G401.6 (cell line): ENCODE measurements around the gene CETP.
A peak's percentile ranks its signal among the peaks of the same experiment; 100 is the strongest.

Experiments
- FAIRE-seq: peaks from 2 replicates; lab custom pipeline; 2012; peaks lifted over from hg19 to GRCh38; lab: Jason Lieb, UNC

CETP gene, protein sequence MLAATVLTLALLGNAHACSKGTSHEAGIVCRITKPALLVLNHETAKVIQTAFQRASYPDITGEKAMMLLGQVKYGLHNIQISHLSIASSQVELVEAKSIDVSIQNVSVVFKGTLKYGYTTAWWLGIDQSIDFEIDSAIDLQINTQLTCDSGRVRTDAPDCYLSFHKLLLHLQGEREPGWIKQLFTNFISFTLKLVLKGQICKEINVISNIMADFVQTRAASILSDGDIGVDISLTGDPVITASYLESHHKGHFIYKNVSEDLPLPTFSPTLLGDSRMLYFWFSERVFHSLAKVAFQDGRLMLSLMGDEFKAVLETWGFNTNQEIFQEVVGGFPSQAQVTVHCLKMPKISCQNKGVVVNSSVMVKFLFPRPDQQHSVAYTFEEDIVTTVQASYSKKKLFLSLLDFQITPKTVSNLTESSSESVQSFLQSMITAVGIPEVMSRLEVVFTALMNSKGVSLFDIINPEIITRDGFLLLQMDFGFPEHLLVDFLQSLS

DNA sequence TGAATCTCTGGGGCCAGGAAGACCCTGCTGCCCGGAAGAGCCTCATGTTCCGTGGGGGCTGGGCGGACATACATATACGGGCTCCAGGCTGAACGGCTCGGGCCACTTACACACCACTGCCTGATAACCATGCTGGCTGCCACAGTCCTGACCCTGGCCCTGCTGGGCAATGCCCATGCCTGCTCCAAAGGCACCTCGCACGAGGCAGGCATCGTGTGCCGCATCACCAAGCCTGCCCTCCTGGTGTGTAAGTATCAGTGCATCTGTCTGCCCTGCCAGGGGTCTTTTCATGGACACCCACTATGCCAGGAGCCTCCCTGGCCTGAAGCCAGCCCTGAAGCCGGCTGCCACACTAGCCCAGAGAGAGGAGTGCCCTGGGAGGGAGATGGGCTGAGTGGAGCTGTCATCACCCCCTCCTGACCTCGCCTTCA lies at the start of gene CETP:
Gene CETP, plus strand, starts transcription at position 100 of the 431 bp plus-strand sequence. Its CDS starts 30 bp downstream, at position 130.
- no peak for FAIRE-seq

DNA sequence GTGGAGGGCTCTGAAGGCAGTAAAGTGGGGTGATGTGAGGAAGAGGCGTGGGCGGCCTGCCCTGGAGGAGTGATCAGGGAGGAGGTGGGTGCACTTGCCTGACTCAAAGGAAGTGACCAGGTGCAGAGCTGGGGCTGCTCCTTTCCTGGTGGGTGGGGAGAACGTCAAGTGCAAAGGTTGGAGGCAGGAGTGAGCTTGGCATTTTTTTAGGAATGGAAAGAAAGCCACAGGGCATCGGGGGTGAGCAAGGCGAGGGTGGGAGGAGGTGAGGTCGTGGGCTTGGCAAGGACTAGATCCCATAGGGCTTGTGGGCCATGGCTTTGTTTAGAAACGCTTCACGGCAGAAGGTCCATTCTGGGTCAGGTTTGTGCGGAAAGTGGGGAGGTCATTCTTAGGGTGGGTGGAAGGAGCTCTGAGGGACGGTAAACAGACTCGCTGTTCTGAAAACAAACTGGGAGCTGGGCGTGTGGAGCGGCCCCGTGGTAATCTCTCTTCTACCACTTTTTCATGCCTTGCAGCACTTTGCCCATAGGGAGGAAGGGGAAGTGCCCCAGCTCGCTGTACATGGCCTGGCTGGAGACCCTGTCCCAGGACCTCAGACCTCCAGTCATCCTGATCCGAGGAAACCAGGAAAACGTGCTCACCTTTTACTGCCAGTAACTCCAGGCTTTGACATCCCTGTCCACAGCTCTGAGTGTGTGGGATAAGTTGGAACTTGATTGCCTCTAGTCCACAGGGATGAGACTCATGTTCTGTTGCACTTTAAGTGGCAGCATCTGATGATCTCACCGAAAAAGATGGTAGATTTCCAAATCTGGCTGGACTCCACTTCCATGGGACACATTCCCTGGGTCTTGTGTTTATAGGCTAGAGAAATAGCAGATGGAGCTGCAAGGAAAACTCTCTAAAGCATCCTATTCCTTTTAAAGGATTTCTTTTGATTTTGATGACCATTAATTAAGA lies 48.7 kb upstream of the CETP start:
- no peak for FAIRE-seq

DNA sequence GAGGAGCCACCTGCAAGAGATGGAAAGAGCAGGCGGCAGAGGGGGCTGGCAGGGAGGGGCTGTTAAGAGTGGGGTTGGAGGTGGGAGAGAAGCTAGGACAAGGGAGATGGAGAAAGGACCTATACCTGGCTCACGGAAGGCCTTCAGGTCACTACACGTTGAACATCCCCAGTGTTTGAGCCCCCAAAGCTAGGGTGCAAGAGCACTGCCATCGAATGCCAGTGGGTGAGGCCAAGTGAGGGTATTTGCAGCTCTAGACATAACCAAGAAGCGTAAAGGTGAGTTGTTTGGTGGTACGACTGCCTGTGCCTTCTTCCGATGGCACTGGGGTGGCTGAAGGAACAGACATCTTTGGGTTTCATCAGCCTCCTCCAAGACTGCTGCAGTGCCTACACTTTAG lies 46.9 kb upstream of the CETP start:
- FAIRE-seq, result no peak

DNA sequence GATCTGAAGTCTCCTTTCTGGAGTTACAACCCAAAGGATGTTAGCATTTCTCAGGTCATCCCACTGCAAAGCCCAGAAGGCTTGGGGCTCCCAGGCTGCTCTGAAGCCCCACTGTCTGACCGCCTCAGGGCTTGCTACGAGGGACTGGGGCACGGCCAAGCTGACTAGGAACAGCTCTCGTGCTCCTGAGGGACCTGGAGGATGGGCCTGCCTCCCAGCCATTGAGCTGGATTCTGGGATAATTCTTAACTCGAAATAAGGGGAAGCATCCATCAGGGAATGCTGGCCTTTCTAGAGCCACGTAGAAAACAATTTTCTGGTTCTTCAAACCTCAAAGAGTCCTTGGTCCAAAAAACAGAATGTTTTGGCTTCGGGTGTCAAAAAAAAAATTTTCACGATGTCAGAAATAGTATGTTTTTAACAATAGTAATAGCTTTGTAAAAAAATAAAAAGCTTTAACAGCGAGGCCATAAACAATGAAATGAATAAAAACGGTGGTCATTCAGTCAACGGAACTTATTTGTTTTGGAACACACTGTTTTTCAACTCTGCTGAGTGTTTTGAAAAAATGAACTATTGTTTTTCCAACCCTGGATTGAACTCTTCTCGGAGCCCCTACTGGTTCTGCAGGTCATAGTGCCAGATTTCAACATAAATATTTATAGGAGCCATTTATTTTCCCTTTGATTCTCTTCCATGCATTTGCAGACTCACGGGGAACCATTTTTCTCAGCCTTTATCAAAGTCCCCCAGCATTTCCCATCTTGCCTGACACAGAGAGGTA lies 46.2 kb upstream of the CETP start:
- no peak for FAIRE-seq

DNA sequence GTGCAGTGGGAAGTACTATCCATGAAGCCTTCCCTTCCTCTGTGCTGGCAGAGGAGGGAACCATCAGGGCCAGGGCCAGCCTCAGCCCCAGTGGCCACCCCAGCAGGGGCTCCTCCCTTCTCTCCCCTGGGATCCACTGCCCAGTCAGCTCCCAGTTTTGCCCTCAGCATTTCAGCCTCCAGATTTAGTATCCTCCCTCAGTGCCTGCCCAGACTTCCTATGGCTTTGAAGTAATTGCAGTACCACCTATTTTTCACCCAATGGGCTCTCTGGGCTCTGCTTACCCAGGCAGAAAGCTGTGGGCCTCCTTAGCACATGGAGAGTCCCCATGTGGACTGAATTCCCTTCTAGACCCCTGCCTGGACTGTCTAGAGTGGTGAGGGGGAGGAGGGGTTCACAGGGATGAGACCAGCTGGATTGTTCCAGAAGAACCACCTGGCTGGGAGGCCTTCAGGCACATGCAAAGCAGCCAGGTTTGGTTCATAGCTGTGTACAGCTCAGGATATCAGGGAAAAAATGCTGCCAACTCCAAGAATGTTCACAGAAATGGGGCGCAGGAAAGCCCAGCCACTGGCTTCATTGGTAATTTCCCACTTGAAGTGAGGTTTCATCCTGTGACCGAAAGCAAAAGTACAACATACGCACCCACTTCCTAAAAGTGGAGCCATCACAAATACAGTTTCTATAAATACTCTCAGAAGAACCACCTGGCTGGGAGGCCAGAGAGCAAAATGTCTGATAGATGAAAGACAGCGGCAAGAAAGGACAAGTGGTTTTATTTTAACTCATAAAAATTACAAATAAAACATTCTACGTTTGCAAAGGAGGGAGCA lies 45.0 kb upstream of the CETP start:
- FAIRE-seq, result no peak

DNA sequence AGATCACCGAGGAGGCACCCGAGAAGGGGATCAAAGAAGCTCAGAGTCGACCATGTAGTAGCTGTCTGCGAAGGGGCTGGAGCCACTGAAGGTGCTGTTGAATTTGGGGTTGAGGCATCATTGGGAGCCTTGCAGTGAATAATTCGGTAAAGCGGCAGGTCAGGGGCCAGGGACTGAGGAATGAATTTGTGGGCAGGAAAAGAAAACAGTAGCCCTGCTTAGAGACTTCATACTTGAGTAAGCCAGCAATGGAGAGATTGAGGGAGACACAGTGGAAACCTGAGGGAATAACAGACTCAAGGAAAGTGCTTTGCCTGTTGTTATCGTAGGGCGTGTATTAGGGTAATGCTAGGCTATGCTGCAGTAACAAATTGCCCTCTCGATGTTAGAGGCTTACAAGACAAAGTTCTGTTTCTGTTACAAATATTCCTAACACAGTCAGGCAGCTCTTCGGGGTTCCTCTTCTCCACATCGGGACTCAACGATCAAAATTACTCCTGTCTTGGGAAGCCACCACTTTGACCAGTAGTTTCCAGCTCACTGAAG lies 43.2 kb upstream of the CETP start:
- no peak for FAIRE-seq

DNA sequence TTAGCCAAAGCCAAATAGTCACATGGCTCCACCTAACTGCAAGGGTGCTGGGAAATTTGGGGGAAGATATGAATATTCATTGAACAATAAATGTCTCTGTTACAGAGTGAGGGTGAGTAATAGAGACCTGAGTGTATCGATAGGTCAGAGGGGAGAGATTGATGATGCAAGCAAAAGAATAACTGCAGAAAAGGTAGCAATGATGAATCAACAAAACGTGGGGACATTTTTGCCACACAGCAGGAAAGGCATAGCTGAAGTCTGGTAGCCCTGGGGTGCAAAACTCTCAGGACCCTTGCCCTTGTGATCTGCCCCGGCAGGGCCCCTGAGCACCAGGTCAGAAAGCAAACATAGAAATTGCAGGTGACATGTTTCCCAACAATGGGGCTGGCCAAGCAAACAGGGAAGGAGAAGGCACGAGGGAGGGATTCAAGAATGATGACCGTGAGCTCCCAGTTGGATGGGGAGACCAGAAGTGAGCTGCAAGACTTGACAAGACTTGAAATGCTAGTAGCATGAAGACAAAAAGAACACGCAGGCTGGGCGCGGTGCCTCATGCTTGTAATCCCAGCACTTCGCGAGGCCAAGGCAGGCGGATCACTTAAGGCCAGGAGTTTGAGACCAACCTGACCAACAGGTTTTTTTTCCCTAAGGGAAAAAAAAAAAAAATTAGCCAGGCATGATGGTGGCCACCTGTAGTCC lies 42.5 kb upstream of the CETP start:
- FAIRE-seq, result no peak

DNA sequence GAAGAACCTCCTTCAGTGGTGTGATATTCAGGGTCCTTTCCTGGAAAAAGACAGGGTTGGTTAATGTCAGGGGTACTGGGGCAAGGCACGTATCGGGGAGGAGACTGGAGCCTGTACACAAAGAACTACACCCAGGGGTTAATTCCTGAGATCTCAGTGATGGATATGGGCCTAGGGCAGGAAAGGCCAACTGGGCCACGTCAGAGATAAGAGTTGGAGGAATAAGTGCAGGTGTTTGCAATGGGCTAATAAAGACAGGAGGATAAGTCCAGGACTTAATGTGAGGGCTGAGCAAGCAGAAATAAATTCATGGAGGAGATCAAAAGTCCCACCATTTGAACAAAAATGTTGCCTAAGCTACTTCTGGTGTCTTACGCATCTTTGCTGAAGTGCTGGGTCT lies 40.2 kb upstream of the CETP start:
- FAIRE-seq, result no peak

DNA sequence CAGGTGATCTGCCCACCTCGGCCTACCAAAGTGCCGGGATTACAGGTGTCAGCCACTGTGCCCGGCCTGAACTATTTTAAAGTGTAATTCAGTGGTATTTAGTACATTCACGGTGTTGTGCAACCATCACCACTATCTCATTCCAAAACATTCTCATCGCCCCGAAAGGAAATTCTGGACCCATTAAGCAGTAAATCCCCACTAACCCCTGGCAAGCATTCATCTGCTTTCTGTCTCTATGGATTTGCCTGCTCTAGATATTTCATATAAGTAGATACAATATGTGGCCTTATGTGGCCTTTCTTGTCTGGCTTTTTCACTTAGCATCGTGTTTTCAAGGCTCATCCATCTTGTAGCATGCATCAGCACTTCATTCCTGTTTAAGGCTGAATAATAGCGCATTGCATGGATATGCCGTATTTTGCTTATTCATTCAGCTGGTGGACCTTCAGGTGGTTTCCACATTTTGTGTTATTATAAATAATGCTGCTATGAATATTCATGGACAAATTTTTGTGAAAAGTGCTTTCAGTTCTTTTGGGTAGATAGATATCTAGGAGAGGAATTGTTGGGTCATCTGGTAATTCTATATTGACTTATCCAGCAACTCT lies 38.2 kb upstream of the CETP start:
- no peak for FAIRE-seq

DNA sequence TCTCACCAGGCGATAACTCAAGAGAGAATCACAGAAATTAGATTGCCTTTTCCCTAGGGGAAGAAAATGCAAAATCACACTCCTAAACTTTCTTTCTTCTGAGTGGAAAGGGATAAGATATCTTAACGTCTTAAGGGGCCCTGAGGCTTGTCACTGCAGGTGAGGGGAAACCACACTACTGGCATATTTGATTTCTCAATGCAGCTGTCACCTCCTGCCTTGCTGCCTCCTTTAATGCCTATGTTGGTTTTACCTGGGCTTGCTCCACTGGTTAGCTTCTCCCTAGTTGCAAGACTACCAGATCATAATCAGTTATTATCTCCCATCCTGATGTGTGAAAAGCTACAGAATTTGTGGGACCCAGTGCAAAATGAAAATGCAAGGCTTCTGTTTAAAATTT lies 34.3 kb upstream of the CETP start:
- no peak for FAIRE-seq

DNA sequence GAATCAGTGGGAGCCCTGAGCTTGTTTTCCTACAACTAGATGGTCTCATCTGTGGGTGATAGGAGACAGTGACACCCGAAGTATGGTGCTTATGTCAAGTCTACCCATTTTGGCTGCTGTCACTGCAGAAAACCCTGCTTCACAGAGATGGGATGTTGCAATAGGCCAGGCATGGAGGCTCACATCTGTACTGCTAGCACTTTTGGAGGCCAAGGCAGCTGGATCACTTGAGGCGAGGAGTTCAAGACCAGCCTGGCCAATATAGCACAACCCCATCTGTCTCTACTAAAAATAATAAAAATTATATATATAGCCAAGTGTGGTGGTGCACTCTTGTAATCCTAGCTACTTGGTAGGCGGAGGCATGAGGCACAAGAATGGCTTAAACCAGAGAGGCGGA lies 32.1 kb upstream of the CETP start:
- FAIRE-seq, result no peak

DNA sequence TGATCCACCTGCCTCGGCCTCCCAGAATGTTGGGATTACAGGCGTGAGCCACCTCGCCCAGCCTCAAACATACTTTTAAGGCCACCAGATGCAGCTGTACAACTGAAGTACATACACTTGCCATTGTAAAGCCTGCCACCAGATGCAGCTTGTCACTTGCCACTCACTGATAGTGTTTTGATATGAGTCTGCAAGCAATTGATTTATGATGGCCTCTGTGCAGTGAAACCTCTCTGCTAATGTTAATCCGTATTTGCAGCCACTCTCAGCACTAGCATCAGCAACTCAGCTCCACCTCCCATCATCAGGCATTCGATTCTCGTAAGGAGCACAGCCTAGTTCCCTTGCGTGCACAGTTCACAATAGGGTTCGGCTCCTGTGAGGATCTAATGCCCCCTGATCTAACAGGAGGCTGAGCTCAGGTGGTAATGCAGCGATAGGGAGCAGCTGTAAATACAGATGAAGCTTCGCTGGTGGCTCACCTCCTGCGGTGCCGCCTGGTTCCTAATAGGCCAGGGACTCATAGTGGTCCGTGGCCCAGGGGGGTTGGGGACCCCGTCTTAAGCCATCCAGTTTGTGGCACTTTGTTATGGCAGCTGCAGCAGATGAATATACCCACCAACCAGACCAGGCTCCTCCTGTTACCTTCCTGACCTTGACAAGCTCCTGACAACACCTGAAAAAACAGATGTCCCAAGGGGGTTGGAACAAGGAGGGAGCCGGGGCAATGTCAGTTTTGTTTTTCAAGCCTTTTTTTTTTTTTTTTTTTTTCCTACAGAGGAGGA lies 31.1 kb upstream of the CETP start:
- no peak for FAIRE-seq

DNA sequence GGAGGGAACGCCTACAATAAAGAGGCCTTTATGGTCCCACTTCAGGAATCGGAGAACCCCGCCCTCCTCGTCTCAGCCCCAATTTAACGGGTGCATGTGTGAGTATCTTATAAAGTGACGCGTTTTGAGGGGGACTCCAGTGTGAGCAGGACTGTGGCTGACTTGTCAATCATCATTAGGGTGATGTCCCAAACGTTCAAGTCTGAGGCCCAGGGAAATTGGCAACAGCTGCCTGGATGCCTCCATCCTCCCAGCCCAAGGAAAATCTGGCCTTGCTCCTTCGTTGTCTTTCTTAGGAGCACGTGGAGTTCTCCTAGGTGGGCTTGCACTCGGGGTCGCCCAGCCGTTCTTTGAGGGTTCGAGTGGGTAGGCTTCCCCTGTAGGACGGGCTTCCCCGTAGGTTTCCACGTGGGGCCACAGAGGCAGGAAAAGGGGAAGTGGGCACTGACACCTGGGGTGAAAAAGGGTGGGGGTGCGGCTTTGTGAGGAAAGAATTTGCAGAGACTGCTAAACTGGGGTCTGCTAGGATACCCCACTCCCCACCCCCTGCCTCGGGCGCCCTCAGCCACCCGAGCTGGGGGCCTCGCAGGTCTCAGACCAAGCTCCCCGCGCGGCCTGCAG lies 30.4 kb upstream of the CETP start:
- FAIRE-seq, result no peak

DNA sequence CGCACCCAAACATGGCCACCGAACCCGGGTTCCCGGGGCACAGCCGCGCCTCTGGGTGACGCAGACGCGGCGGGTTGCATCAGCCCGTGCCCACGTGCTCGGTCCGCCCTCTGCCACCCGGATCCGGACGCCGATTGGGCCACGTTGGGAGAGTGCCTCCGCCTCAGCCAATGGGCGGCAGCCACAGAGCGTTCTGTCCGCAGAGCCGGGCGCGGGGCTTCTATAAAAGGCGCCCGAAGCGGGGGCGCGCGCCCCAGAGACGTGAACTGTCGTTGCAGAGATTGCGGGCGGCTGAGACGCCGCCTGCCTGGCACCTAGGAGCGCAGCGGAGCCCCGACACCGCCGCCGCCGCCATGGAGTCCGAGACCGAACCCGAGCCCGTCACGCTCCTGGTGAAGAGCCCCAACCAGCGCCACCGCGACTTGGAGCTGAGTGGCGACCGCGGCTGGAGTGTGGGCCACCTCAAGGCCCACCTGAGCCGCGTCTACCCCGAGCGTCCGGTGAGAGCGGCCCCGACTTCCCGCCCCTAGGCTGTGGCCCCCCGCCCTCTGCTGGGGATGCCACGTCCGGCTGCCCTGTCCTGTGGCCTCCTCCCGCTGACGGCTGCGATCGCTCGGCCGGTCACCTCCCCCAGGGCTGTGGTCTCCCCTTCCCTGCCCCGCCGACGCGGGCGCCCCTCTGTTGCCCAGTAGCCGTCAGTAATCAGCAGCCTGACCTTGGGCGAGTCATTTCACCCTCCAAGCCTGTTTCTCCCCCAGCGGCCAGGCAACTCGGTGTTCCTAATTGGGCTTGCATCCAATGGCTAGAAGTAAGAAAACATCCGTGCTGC lies 29.6 kb upstream of the CETP start, which contains the start of gene HERPUD1:
Gene HERPUD1, plus strand, starts transcription at position 251 of the 829 bp plus-strand sequence. Its CDS starts 103 bp downstream, at position 354.
- peak; percentile 94 for FAIRE-seq

DNA sequence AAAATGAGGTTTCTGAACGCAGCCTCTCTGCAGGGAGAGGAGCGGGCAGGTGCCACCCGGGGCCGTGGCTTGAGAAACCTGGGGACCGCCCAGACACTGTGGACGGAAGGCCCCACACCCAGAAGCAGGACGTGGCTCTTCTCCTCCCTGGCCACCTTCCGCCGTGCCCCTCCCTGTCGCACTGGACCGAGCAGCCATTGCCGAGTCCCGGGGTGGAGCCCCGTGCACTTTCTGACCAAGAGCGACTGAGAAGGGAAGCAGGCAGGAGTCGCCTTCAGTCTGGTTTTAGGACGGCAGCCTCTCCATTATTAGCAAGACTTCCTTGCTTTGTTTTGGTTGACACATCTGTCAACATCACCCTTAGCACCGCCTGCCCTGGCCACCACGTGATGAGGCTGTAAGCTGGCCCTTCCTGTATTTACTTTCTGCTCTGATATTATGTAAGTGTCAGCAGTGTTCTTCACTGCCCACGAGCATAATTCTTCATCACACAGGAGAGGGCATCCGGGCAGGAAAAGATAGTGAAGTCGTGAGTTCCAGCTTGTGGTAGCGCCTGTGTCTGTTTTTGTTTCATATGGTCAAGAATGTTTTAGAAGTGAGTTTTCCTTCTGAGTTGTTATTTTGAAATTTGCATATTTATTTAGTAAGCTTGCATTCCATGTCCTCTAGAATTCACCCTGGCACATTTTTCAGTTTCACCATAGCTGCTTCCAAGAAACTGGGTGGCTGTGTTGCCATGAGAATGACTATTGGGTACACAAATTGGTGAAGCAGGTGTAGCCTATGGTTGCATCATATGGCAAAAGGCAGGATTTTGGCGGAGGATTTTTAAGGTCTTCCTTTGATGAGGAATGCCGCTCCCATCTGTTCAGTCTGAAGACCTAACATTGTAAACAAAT lies 28.8 kb upstream of the CETP start:
- FAIRE-seq, result no peak

DNA sequence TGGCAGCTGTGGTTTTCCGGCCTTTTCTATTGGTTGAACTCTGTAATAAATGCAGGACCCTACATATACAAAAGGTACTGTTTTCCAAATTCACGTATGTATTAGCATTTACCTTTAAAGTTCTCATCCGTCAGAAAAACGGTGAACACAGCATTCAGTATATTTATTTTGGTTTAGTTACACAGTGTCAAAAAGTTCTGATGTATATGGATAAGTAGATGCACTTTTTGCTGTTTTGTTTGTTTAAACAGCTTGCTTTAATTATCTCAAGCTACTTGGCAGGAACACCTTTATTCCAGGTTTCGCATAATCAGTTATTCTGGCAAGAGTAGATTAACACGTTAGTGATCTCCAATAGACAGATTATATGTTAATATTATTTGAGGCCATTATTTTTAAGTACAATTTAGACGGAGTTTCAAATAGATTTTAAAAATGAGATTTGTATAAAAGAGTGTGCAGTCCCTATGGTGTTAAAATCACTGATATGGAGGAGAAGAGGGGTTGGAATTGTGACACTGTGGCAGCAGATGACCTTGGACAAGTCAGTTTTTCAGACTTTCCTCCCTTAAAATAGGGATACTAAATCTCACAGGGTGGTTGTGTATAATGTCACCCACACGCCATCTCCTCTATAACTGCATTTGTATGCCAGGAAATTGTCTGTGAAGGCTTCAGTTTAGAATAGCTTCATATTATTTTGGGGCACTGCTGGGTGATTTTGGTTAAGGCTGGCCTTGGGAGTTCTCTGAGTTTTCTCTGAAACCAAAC lies 27.7 kb upstream of the CETP start:
- no peak for FAIRE-seq
